ENCODE results near the gene POLQ. TPM values are rescaled to one million over a fixed set of nuclear protein-coding genes. Genes with fewer than 3 reads are reported as not detected.

Gene POLQ
- total and polyA plus RNA-seq, 2 of the 8 experiments (the other 6 are each of a cell fraction or from before 2014, with no cell fraction given), result 3.6 to 15.3 TPM

- TF ChIP-seq JUND (IDR thresholded peaks at IDR 0.05; ENCODE audit: low read length), result no peak
- TF ChIP-seq ZNF274 (IDR thresholded peaks at IDR 0.05; ENCODE audit: borderline replicate concordance, extremely low read depth, low read length), result no peak
- no peak for TF ChIP-seq TCF12 (IDR thresholded peaks at IDR 0.05; ENCODE audit: low read depth, low read length)
- no peak for TF ChIP-seq TAF7 (optimal IDR thresholded peaks at IDR 0.05; ENCODE audit: borderline replicate concordance, low read depth, low read length)
Measured at GRCh38 chr3:121467085-121467484, 78.7 kb downstream of the POLQ start (continued).
